ENCODE results near the gene PCYT1A. TPM values are rescaled to one million over a fixed set of nuclear protein-coding genes. Genes with fewer than 3 reads are reported as not detected.
"Not testable (repeated sequence)": the region's sequence is repeated elsewhere in the genome, so short reads cannot be mapped to it uniquely, and the experiment has no call there.

PCYT1A gene
- total and polyA plus RNA-seq, 4 donors: 21.2 to 67.4 (median 42.7) TPM

DNA sequence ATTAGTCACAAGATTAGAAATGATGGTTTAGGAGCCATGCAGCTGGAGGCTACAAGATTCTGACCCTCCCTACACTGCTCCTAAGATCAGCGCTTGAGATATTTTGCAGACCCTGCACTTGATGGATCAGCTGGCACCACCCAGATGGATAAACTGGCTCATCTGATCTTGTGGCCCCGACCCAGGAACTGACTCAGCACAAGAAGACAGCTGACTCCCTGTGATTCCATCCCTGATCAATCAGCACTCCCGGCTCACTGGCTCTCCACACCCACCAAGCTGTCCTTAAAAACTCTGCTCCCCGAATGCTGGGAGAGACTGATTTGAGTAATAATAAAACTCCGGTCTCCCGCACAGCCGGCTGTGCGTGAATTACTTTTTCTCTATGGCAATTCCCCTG lies 15.4 kb upstream of the PCYT1A start:
- not testable (repeated sequence) for H3K27ac ChIP-seq (ENCODE audit: low read depth in 1 of 2, low read length in 1 of 2); H3K4me1 ChIP-seq (ENCODE audit: control insufficient read depth in 5 of 5, insufficient read depth in 5 of 5, low read length in 5 of 5); H3K9me3 ChIP-seq (ENCODE audit: control insufficient read depth in 4 of 4, insufficient read depth in 3 of 4, low read length in 3 of 4); H3K27me3 ChIP-seq (ENCODE audit: control insufficient read depth in 3 of 3, insufficient read depth in 3 of 3, low read length in 2 of 3); H3K4me3 ChIP-seq; H3K9ac ChIP-seq (ENCODE audit: insufficient read depth in 1 of 2, low read length in 2 of 2); ATAC-seq (ENCODE audit: insufficient read depth, low FRiP score); DNase-seq
- H3K36me3 ChIP-seq (ENCODE audit: control insufficient read depth in 4 of 4, insufficient read depth in 4 of 4, low read length in 4 of 4): peaks cover 0 to 13% (median 0%) of the 10 kb centered on the region in 4 donors
- 89 to 95% methylated on average over 7 to 8 of the region's 8 CpGs for WGBS, 2 donors

DNA sequence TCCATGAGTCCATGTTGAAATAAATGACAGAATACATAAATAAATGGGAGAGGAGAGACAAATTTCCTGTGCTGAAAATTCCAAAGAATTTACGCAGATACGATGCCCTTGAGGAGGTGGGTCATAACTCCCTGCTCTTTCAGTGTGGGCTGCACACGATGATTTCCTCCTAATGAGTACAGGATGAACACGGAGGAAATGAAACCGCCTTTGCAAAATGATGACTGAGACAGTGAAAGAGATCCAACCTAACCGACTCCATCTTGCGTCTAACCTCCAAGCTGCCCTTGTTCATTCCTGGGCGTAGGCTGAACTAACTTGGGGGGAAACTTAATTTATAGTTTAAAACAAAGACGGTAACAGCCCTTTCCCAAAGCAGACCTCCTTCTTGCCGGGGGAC lies 15.0 kb upstream of the PCYT1A start:
- not testable (repeated sequence) for H3K27me3 ChIP-seq (ENCODE audit: control insufficient read depth in 3 of 3, insufficient read depth in 3 of 3, low read length in 2 of 3); H3K4me3 ChIP-seq; H3K4me1 ChIP-seq (ENCODE audit: control insufficient read depth in 5 of 5, insufficient read depth in 5 of 5, low read length in 5 of 5); DNase-seq; H3K9ac ChIP-seq (ENCODE audit: insufficient read depth in 1 of 2, low read length in 2 of 2); ATAC-seq (ENCODE audit: insufficient read depth, low FRiP score); H3K9me3 ChIP-seq (ENCODE audit: control insufficient read depth in 4 of 4, insufficient read depth in 3 of 4, low read length in 3 of 4); H3K27ac ChIP-seq (ENCODE audit: low read depth in 1 of 2, low read length in 1 of 2)
- H3K36me3 ChIP-seq (ENCODE audit: control insufficient read depth in 4 of 4, insufficient read depth in 4 of 4, low read length in 4 of 4): peaks cover 0 to 13% (median 0%) of the 10 kb centered on the region in 4 donors
- WGBS, 2 donors: 78% methylated on average over 7 of the region's 10 CpGs

DNA sequence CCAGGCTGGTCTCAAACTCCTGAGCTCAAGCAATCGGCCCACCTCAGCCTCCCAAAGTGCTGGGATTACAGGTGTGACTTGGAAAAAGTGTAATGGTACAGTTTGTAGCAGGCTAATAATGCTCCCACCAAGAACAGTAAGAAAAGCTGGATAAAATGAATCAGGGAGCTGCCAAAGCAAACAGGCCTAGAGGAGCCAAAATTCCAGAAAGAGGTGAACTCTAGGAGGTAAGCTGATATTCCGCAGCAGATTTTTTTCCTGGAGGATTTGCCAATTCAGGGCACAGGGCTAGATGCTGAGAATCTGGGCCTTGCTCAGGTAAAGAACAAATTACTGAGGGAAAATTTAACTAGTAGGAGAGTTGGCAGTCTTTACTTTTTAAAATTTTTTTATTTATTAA lies 11.0 kb upstream of the PCYT1A start:
- Histone ChIP-seq H3K9ac (ENCODE audit: insufficient read depth in 1 of 2, low read length in 2 of 2) (no peak overlapping the region), H3K9me3 (ENCODE audit: control insufficient read depth in 4 of 4, insufficient read depth in 3 of 4, low read length in 3 of 4) (no peaks in the 10 kb centered on the region), H3K4me1 (ENCODE audit: control insufficient read depth in 5 of 5, insufficient read depth in 5 of 5, low read length in 5 of 5) (no peaks in the 10 kb centered on the region), H3K36me3 (ENCODE audit: control insufficient read depth in 4 of 4, insufficient read depth in 4 of 4, low read length in 4 of 4) (peaks cover 0 to 5% (median 0%) of the 10 kb centered on the region in 4 donors), H3K27ac (ENCODE audit: low read depth in 1 of 2, low read length in 1 of 2) (no peak overlapping the region), H3K4me3 (no peak overlapping the region), H3K27me3 (ENCODE audit: control insufficient read depth in 3 of 3, insufficient read depth in 3 of 3, low read length in 2 of 3) (no peaks in the 10 kb centered on the region)
- ATAC-seq (ENCODE audit: insufficient read depth, low FRiP score): no peak
- 97 to 98% methylated on average over 2 of the region's 2 CpGs for WGBS, 2 donors
- DNase-seq: no peak
- TF ChIP-seq, protein P1, sequence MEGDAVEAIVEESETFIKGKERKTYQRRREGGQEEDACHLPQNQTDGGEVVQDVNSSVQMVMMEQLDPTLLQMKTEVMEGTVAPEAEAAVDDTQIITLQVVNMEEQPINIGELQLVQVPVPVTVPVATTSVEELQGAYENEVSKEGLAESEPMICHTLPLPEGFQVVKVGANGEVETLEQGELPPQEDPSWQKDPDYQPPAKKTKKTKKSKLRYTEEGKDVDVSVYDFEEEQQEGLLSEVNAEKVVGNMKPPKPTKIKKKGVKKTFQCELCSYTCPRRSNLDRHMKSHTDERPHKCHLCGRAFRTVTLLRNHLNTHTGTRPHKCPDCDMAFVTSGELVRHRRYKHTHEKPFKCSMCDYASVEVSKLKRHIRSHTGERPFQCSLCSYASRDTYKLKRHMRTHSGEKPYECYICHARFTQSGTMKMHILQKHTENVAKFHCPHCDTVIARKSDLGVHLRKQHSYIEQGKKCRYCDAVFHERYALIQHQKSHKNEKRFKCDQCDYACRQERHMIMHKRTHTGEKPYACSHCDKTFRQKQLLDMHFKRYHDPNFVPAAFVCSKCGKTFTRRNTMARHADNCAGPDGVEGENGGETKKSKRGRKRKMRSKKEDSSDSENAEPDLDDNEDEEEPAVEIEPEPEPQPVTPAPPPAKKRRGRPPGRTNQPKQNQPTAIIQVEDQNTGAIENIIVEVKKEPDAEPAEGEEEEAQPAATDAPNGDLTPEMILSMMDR (IDR thresholded peaks at IDR 0.05; ENCODE audit: control extremely low read depth, extremely low read depth): no peak

DNA sequence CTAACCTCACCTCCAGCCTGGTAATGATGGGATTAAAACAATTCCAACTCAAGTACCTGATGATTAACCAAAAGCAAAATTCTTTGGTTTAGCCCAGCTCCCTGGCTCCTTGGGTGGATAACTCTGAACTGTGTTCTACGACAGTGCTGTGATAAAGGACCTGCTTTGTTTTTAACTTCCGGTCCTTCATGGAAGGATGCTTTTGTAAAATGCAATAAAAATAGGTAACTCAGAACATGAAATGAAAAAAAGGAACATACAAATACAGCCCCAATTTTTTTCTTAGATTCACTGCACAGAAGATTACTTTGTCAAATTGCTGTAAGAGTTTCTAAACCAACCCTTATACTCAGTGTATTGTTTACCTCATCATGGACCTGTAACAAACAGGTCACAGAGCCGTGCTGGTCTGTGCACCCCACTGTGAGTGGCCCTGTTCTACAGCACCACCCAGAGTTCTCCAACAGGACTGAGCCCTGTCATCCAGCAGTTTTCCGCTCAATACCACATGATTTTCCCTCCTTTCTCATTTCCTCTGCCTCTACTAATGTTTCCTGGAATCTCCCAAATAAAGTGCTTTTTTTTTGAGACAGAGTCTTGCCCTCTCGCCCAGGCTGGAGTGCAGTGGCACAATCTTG lies 4.9 kb upstream of the PCYT1A start:
- ATAC-seq (ENCODE audit: insufficient read depth, low FRiP score): no peak
- Histone ChIP-seq H3K27me3 (ENCODE audit: control insufficient read depth in 3 of 3, insufficient read depth in 3 of 3, low read length in 2 of 3) (no peaks in the 10 kb centered on the region), H3K9ac (ENCODE audit: insufficient read depth in 1 of 2, low read length in 2 of 2) (no peak overlapping the region), H3K4me3 (no peak overlapping the region), H3K27ac (ENCODE audit: low read depth in 1 of 2, low read length in 1 of 2) (no peak overlapping the region), H3K9me3 (ENCODE audit: control insufficient read depth in 4 of 4, insufficient read depth in 3 of 4, low read length in 3 of 4) (no peaks in the 10 kb centered on the region), H3K4me1 (ENCODE audit: control insufficient read depth in 5 of 5, insufficient read depth in 5 of 5, low read length in 5 of 5) (no peaks in the 10 kb centered on the region), H3K36me3 (ENCODE audit: control insufficient read depth in 4 of 4, insufficient read depth in 4 of 4, low read length in 4 of 4) (peaks cover 0 to under 1% (median 0%) of the 10 kb centered on the region in 4 donors)
- TF ChIP-seq, protein P1 (IDR thresholded peaks at IDR 0.05; ENCODE audit: control extremely low read depth, extremely low read depth): no peak
- 87 to 91% methylated on average over 5 of the region's 5 CpGs for WGBS, 2 donors
- DNase-seq: no peak

Data from lung (tissue), 12 donors.